ENCODE measurements around the gene ITGB8. TPM values are rescaled to one million over a fixed set of nuclear protein-coding genes. Genes with fewer than 3 reads are reported as not detected.

ITGB8 gene
- total and polyA plus RNA-seq, 9 donors, result 3.7 to 45.5 (median 10.6) TPM

DNA sequence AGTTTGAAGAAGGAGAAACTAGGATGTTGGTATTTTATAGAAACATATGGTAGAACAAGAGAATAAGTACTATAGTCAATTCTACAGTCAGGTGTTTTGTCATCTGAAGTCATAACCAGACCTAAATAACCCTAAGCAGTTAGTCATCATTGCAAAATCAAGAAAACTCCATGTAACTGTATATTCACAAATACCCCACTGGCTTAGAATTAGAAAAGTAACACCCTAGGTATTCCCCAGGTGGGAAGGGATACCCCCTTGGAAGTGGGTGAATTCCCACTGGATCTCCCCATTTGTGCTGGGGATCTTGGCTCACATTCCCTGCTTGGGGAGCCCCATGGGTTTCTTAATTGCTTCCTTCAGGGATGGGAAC lies 45.9 kb upstream of the ITGB8 start:
- TF ChIP-seq POLR2A (IDR thresholded peaks at IDR 0.05), result no peak
- no peak for TF ChIP-seq CTCF (IDR thresholded peaks at IDR 0.05)
- no peak for TF ChIP-seq EP300 (IDR thresholded peaks at IDR 0.05)
- Histone ChIP-seq H3K4me1 (ENCODE audit: insufficient read depth) (no peaks in the 10 kb centered on the region), H3K27ac (no peak overlapping the region), H3K36me3 (no peaks in the 10 kb centered on the region), H3K9me3 (no peaks in the 10 kb centered on the region), H3K27me3 (no peaks in the 10 kb centered on the region), H3K4me3 (no peak overlapping the region)
- intact Hi-C loops (cut with DNase I), result no loop called here
- DNase-seq, result no peak

GRCh38 chr7:20287317-20287716 lies 43.4 kb upstream of the ITGB8 start:
- 88 to 93% (median 91%) methylated on average over 2 of the region's 2 CpGs for WGBS, 3 donors
- no peaks in the 10 kb centered on the region for H3K27me3 ChIP-seq
- no peak overlapping the region for H3K27ac ChIP-seq
- intact Hi-C loops (cut with DNase I), result no loop called here
- no peak overlapping the region for H3K4me3 ChIP-seq
- H3K36me3 ChIP-seq, result no peaks in the 10 kb centered on the region
- H3K9me3 ChIP-seq, result no peaks in the 10 kb centered on the region
- H3K4me1 ChIP-seq (ENCODE audit: insufficient read depth), result no peaks in the 10 kb centered on the region
- DNase-seq, result no peak
- TF ChIP-seq EP300 (IDR thresholded peaks at IDR 0.05) (no peak), CTCF (IDR thresholded peaks at IDR 0.05) (no peak), POLR2A (IDR thresholded peaks at IDR 0.05) (no peak)

- 16 to 24% (median 23%) methylated on average over 2 of the region's 2 CpGs for WGBS, 3 donors
- Histone ChIP-seq H3K4me3 (no peak overlapping the region), H3K9me3 (no peaks in the 10 kb centered on the region), H3K27ac (no peak overlapping the region), H3K4me1 (ENCODE audit: insufficient read depth) (no peaks in the 10 kb centered on the region), H3K36me3 (no peaks in the 10 kb centered on the region), H3K27me3 (no peaks in the 10 kb centered on the region)
- intact Hi-C loops (cut with DNase I), result no loop called here
- TF ChIP-seq CTCF (IDR thresholded peaks at IDR 0.05), result no peak
- TF ChIP-seq POLR2A (IDR thresholded peaks at IDR 0.05), result no peak
- no peak for TF ChIP-seq EP300 (IDR thresholded peaks at IDR 0.05)
- no peak for DNase-seq
Observed at GRCh38 chr7:20288036-20288435, 42.7 kb upstream of the ITGB8 start.

DNA sequence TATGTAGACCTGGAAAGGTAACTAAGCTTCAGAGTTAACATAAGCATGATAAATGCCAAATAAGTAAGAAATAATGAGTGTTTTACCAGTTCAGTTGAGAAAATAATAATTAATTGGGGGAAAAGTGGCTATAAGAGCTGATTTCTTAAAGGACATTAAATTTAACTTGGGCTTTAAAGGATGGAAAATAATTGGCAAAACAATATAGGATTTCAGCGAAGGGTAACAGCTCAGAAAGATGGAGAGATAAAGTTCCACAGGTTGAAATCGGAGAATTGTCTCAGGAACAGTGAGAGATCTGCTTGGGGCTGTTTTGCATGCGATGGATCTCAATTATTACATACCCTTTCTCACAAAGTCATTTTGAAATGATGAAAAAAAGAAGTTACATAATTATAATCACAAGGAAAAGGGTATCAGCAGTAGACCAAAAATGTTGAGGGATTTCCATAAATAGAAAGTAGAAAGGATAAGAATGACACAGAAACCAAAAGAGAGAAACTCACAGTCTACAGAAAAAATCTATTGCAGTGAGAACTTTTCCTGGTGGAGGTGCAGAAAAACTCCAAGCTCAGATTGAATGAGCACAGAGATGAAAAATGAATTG lies 40.1 kb upstream of the ITGB8 start:
- H3K9me3 ChIP-seq, result no peaks in the 10 kb centered on the region
- H3K27me3 ChIP-seq, result no peaks in the 10 kb centered on the region
- 64 to 81% (median 78%) methylated on average over 3 of the region's 3 CpGs for WGBS, 3 donors
- H3K27ac ChIP-seq, result no peak overlapping the region
- H3K4me3 ChIP-seq, result no peak overlapping the region
- intact Hi-C loops (cut with DNase I), result no loop called here
- no peaks in the 10 kb centered on the region for H3K36me3 ChIP-seq
- no peaks in the 10 kb centered on the region for H3K4me1 ChIP-seq (ENCODE audit: insufficient read depth)
- DNase-seq, result no peak
- TF ChIP-seq POLR2A (IDR thresholded peaks at IDR 0.05) (no peak), EP300 (IDR thresholded peaks at IDR 0.05) (no peak), CTCF (IDR thresholded peaks at IDR 0.05) (no peak)

Data from ovary (tissue), 9 donors.